ENCODE results near the gene HAGH.

Gene HAGH

DNA sequence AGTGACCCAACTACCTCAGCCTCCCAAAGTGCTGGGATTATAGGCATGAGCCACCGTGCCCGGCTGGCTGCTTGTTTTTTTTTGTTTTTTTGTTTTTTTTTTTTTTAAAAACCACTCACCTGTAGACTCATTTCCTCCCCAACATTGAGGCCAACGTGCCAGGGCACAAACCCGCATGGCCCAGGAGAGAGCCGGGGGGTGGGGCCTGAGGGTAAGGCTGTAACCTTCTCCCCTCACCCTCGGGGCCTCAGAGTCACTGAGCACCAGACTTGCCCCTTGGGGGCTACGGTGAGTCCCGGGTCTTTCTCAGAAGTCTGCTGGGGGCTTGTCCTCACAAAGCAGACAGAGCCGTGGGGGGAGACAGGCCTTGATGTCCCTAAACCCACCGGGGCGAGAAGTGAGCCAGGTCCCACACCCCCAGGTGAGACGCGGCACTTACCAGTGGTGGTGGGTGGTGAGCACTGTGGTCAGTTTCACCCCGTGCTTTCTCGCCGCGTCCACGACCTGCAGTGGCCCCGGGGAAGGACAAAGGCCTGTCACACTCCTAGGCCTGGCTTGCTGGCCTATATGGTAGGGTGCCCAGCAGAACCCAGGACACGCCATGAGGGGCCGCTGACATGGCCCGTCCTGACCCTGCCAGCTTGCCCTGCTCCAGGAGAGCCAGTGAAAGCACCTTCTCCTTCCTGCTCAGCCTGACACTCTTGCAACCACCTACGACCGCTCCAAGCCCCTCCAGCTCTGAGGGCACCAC is 4.6 kb downstream of the HAGH start (continued):
- TF ChIP-seq ELK4 (IDR thresholded peaks at IDR 0.05; ENCODE audit: borderline replicate concordance, low read depth, low read length) = no peak
- TF ChIP-seq, protein P1, sequence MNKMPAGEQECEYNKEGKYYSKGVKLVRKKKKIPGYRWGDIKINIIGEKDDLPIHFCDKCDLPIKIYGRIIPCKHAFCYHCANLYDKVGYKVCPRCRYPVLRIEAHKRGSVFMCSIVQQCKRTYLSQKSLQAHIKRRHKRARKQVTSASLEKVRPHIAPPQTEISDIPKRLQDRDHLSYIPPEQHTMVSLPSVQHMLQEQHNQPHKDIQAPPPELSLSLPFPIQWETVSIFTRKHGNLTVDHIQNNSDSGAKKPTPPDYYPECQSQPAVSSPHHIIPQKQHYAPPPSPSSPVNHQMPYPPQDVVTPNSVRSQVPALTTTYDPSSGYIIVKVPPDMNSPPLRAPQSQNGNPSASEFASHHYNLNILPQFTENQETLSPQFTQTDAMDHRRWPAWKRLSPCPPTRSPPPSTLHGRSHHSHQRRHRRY (tag by site-specific recombination; IDR thresholded peaks at IDR 0.05) = no peak
- TF ChIP-seq WT1 (tag by site-specific recombination; IDR thresholded peaks at IDR 0.05) = no peak
- no peak for TF ChIP-seq ZNF248 (tag by site-specific recombination; IDR thresholded peaks at IDR 0.05)

DNA sequence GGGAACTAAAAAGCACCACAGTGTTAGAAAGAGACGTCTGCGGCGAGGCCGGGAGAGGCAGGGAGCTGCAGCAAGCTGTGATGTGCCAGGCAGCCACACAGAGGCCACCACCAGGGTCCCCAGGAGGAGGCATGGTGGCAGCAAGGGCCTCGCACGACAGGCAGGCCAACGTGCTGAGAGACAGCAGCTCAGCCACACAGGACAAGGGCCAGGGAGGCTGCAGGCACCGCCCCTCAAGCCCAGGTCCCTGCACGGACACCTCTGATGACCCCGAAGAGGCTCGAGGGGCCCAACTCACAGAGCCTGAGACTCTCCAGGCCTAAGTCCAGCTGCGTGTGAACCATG is 5.7 kb downstream of the HAGH start:
- no peak overlapping the region for H3K27ac ChIP-seq (ENCODE audit: extremely low read depth, low read depth, low read length)
- POLR2A ChIA-PET = interaction anchor here (1.6 kb wide), 1 partner anchor 28 kb away, joined by 4 read pairs; the partner anchor contains the start of gene IGFALS
- CTCF ChIA-PET = no interaction called here
- peaks cover 0 to 60% of the 10 kb centered on the region in 2 experiments; a peak in 2 of 3 replicates for H3K36me3 ChIP-seq (ENCODE audit: control insufficient read depth in 2 of 2, insufficient read depth in 1 of 2, low read length in 2 of 2)
- no peaks in the 10 kb centered on the region for H3K9me3 ChIP-seq (ENCODE audit: control insufficient read depth, insufficient read depth, low read depth, low read length)
- no peak overlapping the region for H3K4me3 ChIP-seq (ENCODE audit: low read depth, low read length)
- no peak for TF ChIP-seq ZEB2 (tag by site-specific recombination; IDR thresholded peaks at IDR 0.05)
- no peak for TF ChIP-seq ZNF548 (tag by site-specific recombination; IDR thresholded peaks at IDR 0.05)
- TF ChIP-seq KLF7 (tag by site-specific recombination; IDR thresholded peaks at IDR 0.05; ENCODE audit: borderline replicate concordance) = no peak
- TF ChIP-seq ZNF792 (tag by site-specific recombination; IDR thresholded peaks at IDR 0.05) = no peak
- TF ChIP-seq ZNF140 (tag by site-specific recombination; IDR thresholded peaks at IDR 0.05) = no peak
- TF ChIP-seq PATZ1 (tag by site-specific recombination; IDR thresholded peaks at IDR 0.05) = no peak
- TF ChIP-seq ZNF121 (tag by site-specific recombination; IDR thresholded peaks at IDR 0.05) = no peak
- no peak for TF ChIP-seq ZNF221 (tag by site-specific recombination; IDR thresholded peaks at IDR 0.05; ENCODE audit: borderline replicate concordance)
- no peak for TF ChIP-seq KLF8 (tag by site-specific recombination; IDR thresholded peaks at IDR 0.05)
- no peak for TF ChIP-seq ZNF26 (tag by site-specific recombination; IDR thresholded peaks at IDR 0.05)
- TF ChIP-seq, protein P2, sequence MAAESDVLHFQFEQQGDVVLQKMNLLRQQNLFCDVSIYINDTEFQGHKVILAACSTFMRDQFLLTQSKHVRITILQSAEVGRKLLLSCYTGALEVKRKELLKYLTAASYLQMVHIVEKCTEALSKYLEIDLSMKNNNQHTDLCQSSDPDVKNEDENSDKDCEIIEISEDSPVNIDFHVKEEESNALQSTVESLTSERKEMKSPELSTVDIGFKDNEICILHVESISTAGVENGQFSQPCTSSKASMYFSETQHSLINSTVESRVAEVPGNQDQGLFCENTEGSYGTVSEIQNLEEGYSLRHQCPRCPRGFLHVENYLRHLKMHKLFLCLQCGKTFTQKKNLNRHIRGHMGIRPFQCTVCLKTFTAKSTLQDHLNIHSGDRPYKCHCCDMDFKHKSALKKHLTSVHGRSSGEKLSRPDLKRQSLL (tag by site-specific recombination; IDR thresholded peaks at IDR 0.05) = no peak
- no peak for TF ChIP-seq GLIS2 (tag by site-specific recombination; IDR thresholded peaks at IDR 0.05)
- TF ChIP-seq, protein P1 (tag by site-specific recombination; IDR thresholded peaks at IDR 0.05) = no peak
- TF ChIP-seq ZNF626 (tag by site-specific recombination; IDR thresholded peaks at IDR 0.05) = no peak
- no peak for TF ChIP-seq ZBTB7A (tag by site-specific recombination; IDR thresholded peaks at IDR 0.05; ENCODE audit: low read depth)
- TF ChIP-seq ZNF571 (tag by site-specific recombination; IDR thresholded peaks at IDR 0.05) = no peak
- no peak for TF ChIP-seq ZNF785 (tag by site-specific recombination; IDR thresholded peaks at IDR 0.05)
- no peaks in the 10 kb centered on the region for H3K4me1 ChIP-seq (ENCODE audit: control insufficient read depth, insufficient read depth, low read length)

Data from HEK293 (cell line).